ENCODE results near the gene P4HB. TPM values are rescaled to one million over a fixed set of nuclear protein-coding genes. Genes with fewer than 3 reads are reported as not detected.

The P4HB gene
- total and polyA plus RNA-seq, 7 experiments from 2014 or later, result 161 to 568 (median 285) TPM

GRCh38 chr17:81794074-81794476 lies 66.3 kb downstream of the P4HB start:
- H3K27me3 ChIP-seq (ENCODE audit: control insufficient read depth in 2 of 2, insufficient read depth in 2 of 2, low read length in 2 of 2), result no peaks in the 10 kb centered on the region
- POLR2A ChIA-PET, result no interaction called here
- no peaks in the 10 kb centered on the region for H3K36me3 Mint-ChIP-seq
- H3K4me1 ChIP-seq (ENCODE audit: control insufficient read depth in 2 of 2, insufficient read depth in 2 of 2, low read length in 2 of 2), result no peaks in the 10 kb centered on the region
- intact Hi-C loops (cut with micrococcal nuclease), result no loop called here
- CTCF ChIA-PET, result no interaction called here
- H3K36me3 ChIP-seq (ENCODE audit: control insufficient read depth in 2 of 3, insufficient read depth in 3 of 3, low read length in 3 of 3), result no peaks in the 10 kb centered on the region
- no peaks in the 10 kb centered on the region for H3K9me3 Mint-ChIP-seq
- H3K27ac Mint-ChIP-seq, result no peak overlapping the region
- H3K27ac ChIP-seq (ENCODE audit: low read depth, low read length), result no peak overlapping the region
- no peak overlapping the region for H3K4me3 Mint-ChIP-seq
- H3K27me3 Mint-ChIP-seq, result peaks cover 0 to under 1% (median 0%) of the 10 kb centered on the region in 5 donors
- no peaks in the 10 kb centered on the region for H3K9me3 ChIP-seq (ENCODE audit: control insufficient read depth in 2 of 3, low read length in 3 of 3)
- DNase-seq (no peak), ATAC-seq (no peak)
- H3K4me3 ChIP-seq (ENCODE audit: low read length), result no peak overlapping the region
- no peaks in the 10 kb centered on the region for H3K4me1 Mint-ChIP-seq

Other genes with a start within 250 kb of the P4HB start
Only the 30 nearest of the 31 such genes appear.
- gene NPLOC4, start 223.4 kb downstream of the P4HB start, total RNA-seq, result 100 to 1,000 TPM in 2 of 5 experiments, 10 to 100 TPM in 3; 77.7 to 125 (median 93.6) TPM
- gene NPLOC4, start 223.4 kb downstream of the P4HB start, polyA plus RNA-seq, result 10 to 100 TPM; 47.8 to 68.6 TPM
- 1 to 10 TPM in 2 of 5 experiments, under 1 TPM in 3; 0.32 to 1.9 (median 0.51) TPM for gene TSPAN10, start 223.3 kb downstream of the P4HB start, total RNA-seq
- under 1 TPM; 0.33 to 0.98 TPM for gene TSPAN10, start 223.3 kb downstream of the P4HB start, polyA plus RNA-seq
- 10 to 100 TPM in 1 of 5 experiments, 1 to 10 TPM in 4; 1.0 to 28.0 (median 1.9) TPM for gene PDE6G, start 204.0 kb downstream of the P4HB start, total RNA-seq
- 1 to 10 TPM; 2.0 to 2.6 TPM for gene PDE6G, start 204.0 kb downstream of the P4HB start, polyA plus RNA-seq
- gene OXLD1, start 193.9 kb downstream of the P4HB start, total RNA-seq, result 10 to 100 TPM; 35.9 to 61.9 (median 47.5) TPM
- gene OXLD1, start 193.9 kb downstream of the P4HB start, polyA plus RNA-seq, result 100 to 1,000 TPM; 108 to 123 TPM
- gene CCDC137, start 193.8 kb downstream of the P4HB start, total RNA-seq, result 10 to 100 TPM; 16.3 to 33.5 (median 27.1) TPM
- 10 to 100 TPM; 10.0 to 26.0 TPM for gene CCDC137, start 193.8 kb downstream of the P4HB start, polyA plus RNA-seq
- gene ARL16, start 176.7 kb downstream of the P4HB start, total RNA-seq, result 10 to 100 TPM; 12.0 to 30.6 (median 30.1) TPM
- 10 to 100 TPM; 33.6 to 35.3 TPM for gene ARL16, start 176.7 kb downstream of the P4HB start, polyA plus RNA-seq
- gene HGS, start 176.5 kb downstream of the P4HB start, total RNA-seq, result 100 to 1,000 TPM; 108 to 174 (median 153) TPM
- 10 to 100 TPM; 19.8 to 40.3 TPM for gene HGS, start 176.5 kb downstream of the P4HB start, polyA plus RNA-seq
- 10 to 100 TPM; 21.3 to 83.8 (median 26.6) TPM for gene MRPL12, start 157.2 kb downstream of the P4HB start, total RNA-seq
- gene MRPL12, start 157.2 kb downstream of the P4HB start, polyA plus RNA-seq, result 10 to 100 TPM; 46.3 to 51.7 TPM
- gene SLC25A10, start 148.3 kb downstream of the P4HB start, total RNA-seq, result 10 to 100 TPM in 1 of 5 experiments, 1 to 10 TPM in 4; 4.0 to 27.4 (median 6.2) TPM
- 1 to 10 TPM; 3.4 to 5.2 TPM for gene SLC25A10, start 148.3 kb downstream of the P4HB start, polyA plus RNA-seq
- not detected for gene GCGR, start 56.4 kb downstream of the P4HB start, total RNA-seq
- not detected for gene GCGR, start 56.4 kb downstream of the P4HB start, polyA plus RNA-seq
- gene MCRIP1, start 27.2 kb downstream of the P4HB start, total RNA-seq, result 10 to 100 TPM; 41.1 to 65.3 (median 53.1) TPM
- gene MCRIP1, start 27.2 kb downstream of the P4HB start, polyA plus RNA-seq, result 10 to 100 TPM; 44.5 to 59.0 TPM
- not detected for gene PPP1R27, start 25.5 kb downstream of the P4HB start, total RNA-seq
- under 1 TPM in 1 of 2 donors, not detected in 1; 0.13 TPM for gene PPP1R27, start 25.5 kb downstream of the P4HB start, polyA plus RNA-seq
- gene ARHGDIA, start 10.8 kb upstream of the P4HB start, total RNA-seq, result 100 to 1,000 TPM; 308 to 671 (median 465) TPM
- 100 to 1,000 TPM in 1 of 2 donors, 10 to 100 TPM in 1; 66.5 to 140 TPM for gene ARHGDIA, start 10.8 kb upstream of the P4HB start, polyA plus RNA-seq
- gene ALYREF, start 31.1 kb upstream of the P4HB start, total RNA-seq, result 100 to 1,000 TPM in 1 of 5 experiments, 10 to 100 TPM in 4; 38.3 to 159 (median 83.2) TPM
- 10 to 100 TPM; 28.5 to 31.5 TPM for gene ALYREF, start 31.1 kb upstream of the P4HB start, polyA plus RNA-seq
- gene ANAPC11, start 31.2 kb upstream of the P4HB start, total RNA-seq, result 100 to 1,000 TPM in 1 of 5 experiments, 10 to 100 TPM in 4; 30.8 to 106 (median 40.5) TPM
- 100 to 1,000 TPM; 245 to 278 TPM for gene ANAPC11, start 31.2 kb upstream of the P4HB start, polyA plus RNA-seq
- gene NPB, start 41.7 kb upstream of the P4HB start, total RNA-seq, result under 1 TPM in 4 of 5 experiments, not detected in 1; 0.29 to 0.59 (median 0.54) TPM
- under 1 TPM in 1 of 2 donors, not detected in 1; 0.20 TPM for gene NPB, start 41.7 kb upstream of the P4HB start, polyA plus RNA-seq
- gene PCYT2, start 50.9 kb upstream of the P4HB start, total RNA-seq, result 10 to 100 TPM; 17.5 to 43.6 (median 35.2) TPM
- gene PCYT2, start 50.9 kb upstream of the P4HB start, polyA plus RNA-seq, result 10 to 100 TPM; 22.4 to 27.0 TPM
- 10 to 100 TPM; 56.0 to 81.4 (median 69.7) TPM for gene SIRT7, start 57.6 kb upstream of the P4HB start, total RNA-seq
- 10 to 100 TPM; 21.6 to 38.7 TPM for gene SIRT7, start 57.6 kb upstream of the P4HB start, polyA plus RNA-seq
- gene MAFG, start 67.2 kb upstream of the P4HB start, total RNA-seq, result 10 to 100 TPM; 12.9 to 28.1 (median 18.1) TPM
- 1 to 10 TPM; 2.4 to 2.6 TPM for gene MAFG, start 67.2 kb upstream of the P4HB start, polyA plus RNA-seq
- gene PYCR1, start 76.8 kb upstream of the P4HB start, total RNA-seq, result 10 to 100 TPM in 1 of 5 experiments, 1 to 10 TPM in 4; 1.8 to 31.1 (median 2.3) TPM
- 1 to 10 TPM; 4.2 to 4.5 TPM for gene PYCR1, start 76.8 kb upstream of the P4HB start, polyA plus RNA-seq
- gene MYADML2, start 86.7 kb upstream of the P4HB start, total RNA-seq, result not detected
- gene MYADML2, start 86.7 kb upstream of the P4HB start, polyA plus RNA-seq, result not detected
- gene NOTUM, start 100.7 kb upstream of the P4HB start, total RNA-seq, result under 1 TPM in 1 of 5 experiments, not detected in 4; 0.82 TPM
- gene NOTUM, start 100.7 kb upstream of the P4HB start, polyA plus RNA-seq, result under 1 TPM in 1 of 2 donors, not detected in 1; 0.35 TPM
- gene ASPSCR1, start 117.1 kb upstream of the P4HB start, total RNA-seq, result 10 to 100 TPM; 36.4 to 46.7 (median 46.0) TPM
- gene ASPSCR1, start 117.1 kb upstream of the P4HB start, polyA plus RNA-seq, result 10 to 100 TPM; 24.2 to 36.6 TPM
- gene CENPX, start 162.3 kb upstream of the P4HB start, total RNA-seq, result 10 to 100 TPM; 25.5 to 71.8 (median 31.8) TPM
- gene CENPX, start 162.3 kb upstream of the P4HB start, polyA plus RNA-seq, result 10 to 100 TPM; 62.3 to 72.7 TPM
- 10 to 100 TPM in 4 of 5 experiments, 1 to 10 TPM in 1; 9.2 to 39.1 (median 15.0) TPM for gene LRRC45, start 162.8 kb upstream of the P4HB start, total RNA-seq
- gene LRRC45, start 162.8 kb upstream of the P4HB start, polyA plus RNA-seq, result 1 to 10 TPM; 4.1 to 6.3 TPM
- 1 to 10 TPM; 1.3 to 8.5 (median 2.1) TPM for gene RAC3, start 171.1 kb upstream of the P4HB start, total RNA-seq
- not detected for gene RAC3, start 171.1 kb upstream of the P4HB start, polyA plus RNA-seq
- gene DCXR, start 177.2 kb upstream of the P4HB start, total RNA-seq, result 100 to 1,000 TPM in 1 of 5 experiments, 10 to 100 TPM in 4; 63.0 to 130 (median 83.6) TPM
- gene DCXR, start 177.2 kb upstream of the P4HB start, polyA plus RNA-seq, result 100 to 1,000 TPM; 164 to 228 TPM
- 10 to 100 TPM; 25.0 to 45.5 (median 31.5) TPM for gene RFNG, start 191.3 kb upstream of the P4HB start, total RNA-seq
- gene RFNG, start 191.3 kb upstream of the P4HB start, polyA plus RNA-seq, result 1 to 10 TPM; 4.2 to 6.7 TPM
- gene GPS1, start 191.4 kb upstream of the P4HB start, total RNA-seq, result 10 to 100 TPM; 68.3 to 88.1 (median 71.7) TPM
- 100 to 1,000 TPM; 105 to 124 TPM for gene GPS1, start 191.4 kb upstream of the P4HB start, polyA plus RNA-seq
- 100 to 1,000 TPM; 127 to 157 (median 147) TPM for gene DUS1L, start 205.3 kb upstream of the P4HB start, total RNA-seq
- gene DUS1L, start 205.3 kb upstream of the P4HB start, polyA plus RNA-seq, result 100 to 1,000 TPM in 1 of 2 donors, 10 to 100 TPM in 1; 52.9 to 110 TPM

Measured in naive thymus-derived CD4-positive, alpha-beta T cell (primary cell).